Endothelial cell of umbilical vein (primary cell): ENCODE data around the gene RPL22.

Experiments
- CTCF ChIP-seq, 2 donors: IDR thresholded peaks; 1 replicate in 1 of 2; 2 replicates in 1 of 2; pipeline ENCODE4 v1.5.1; 2011; ENCODE audit warnings: low read length in 2 of 2, mild to moderate bottlenecking in 2 of 2, moderate library complexity in 2 of 2, control low read depth in 1 of 2, inconsistent platforms in 1 of 2, low read depth in 1 of 2; ENCODE audit not compliant: insufficient read depth in 1 of 2; ENCODE audit errors: extremely low read depth in 1 of 2
- EZH2 ChIP-seq: IDR thresholded peaks from 2 replicates; pipeline ENCODE4 v1.6.1; 2012; ENCODE audit warnings: borderline replicate concordance, low read depth, mild to moderate bottlenecking, moderate library complexity, low read length, inconsistent platforms; ENCODE audit not compliant: severe bottlenecking
- JUN ChIP-seq: IDR thresholded peaks from 2 replicates; pipeline ENCODE4 v1.6.1; 2011; ENCODE audit warnings: borderline replicate concordance, low read depth; ENCODE audit not compliant: insufficient read length, insufficient read depth
- MAX ChIP-seq: IDR thresholded peaks from 2 replicates; pipeline ENCODE4 v1.6.1; 2011; ENCODE audit not compliant: insufficient read depth, insufficient read length
- MYC ChIP-seq: IDR thresholded peaks from one replicate; pipeline ENCODE4 v1.6.1; 2011; ENCODE audit warnings: mild to moderate bottlenecking, low read depth, low read length
- POLR2A ChIP-seq: IDR thresholded peaks from 2 replicates; pipeline ENCODE4 v1.6.1; 2012; ENCODE audit warnings: low read depth, mild to moderate bottlenecking, control low read depth, low read length
- POLR2AphosphoS5 ChIP-seq: IDR thresholded peaks from 2 replicates; pipeline ENCODE4 v1.6.1; 2012; ENCODE audit warnings: low read depth, mild to moderate bottlenecking, control low read depth, low read length, moderate library complexity; ENCODE audit not compliant: insufficient read depth

- no peak for TF ChIP-seq CTCF (IDR thresholded peaks at IDR 0.05; ENCODE audit: extremely low read depth in 1 of 2, insufficient read depth in 1 of 2, low read depth in 1 of 2, low read length in 2 of 2)
- no peak for TF ChIP-seq EZH2
- TF ChIP-seq JUN, result no peak
- TF ChIP-seq MAX, result no peak
- TF ChIP-seq POLR2A, result no peak
- TF ChIP-seq POLR2AphosphoS5, result no peak
- no peak for TF ChIP-seq MYC
Observed at GRCh38 chr1:6176779-6177178, 22.6 kb downstream of the RPL22 start.
